ENCODE measurements around the gene FBXO5.
A peak's percentile ranks its signal among the peaks of the same experiment; 100 is the strongest.

The FBXO5 gene

DNA sequence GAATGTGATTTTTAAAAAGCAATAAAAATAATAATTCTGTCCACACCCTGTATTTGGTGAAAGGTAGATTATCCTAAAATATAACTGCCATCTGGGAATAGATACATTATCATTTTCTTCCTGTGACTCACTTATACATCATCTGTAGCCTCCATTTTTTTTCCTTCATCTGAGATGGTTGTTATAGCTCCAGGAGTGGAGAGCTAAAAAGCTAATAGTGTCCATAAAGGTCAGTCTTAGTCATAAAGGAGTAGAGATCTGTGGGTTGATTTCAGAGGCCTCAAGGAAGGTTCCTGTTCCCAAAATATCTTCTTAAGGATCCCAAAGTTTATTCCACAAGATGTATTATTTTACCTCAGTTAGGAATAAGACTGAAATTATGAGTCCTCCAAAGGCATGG is 41.1 kb downstream of the FBXO5 start:
- no peak for ATAC-seq
- TF ChIP-seq GLIS3 (CRISPR knock-in tag; IDR thresholded peaks at IDR 0.05) (no peak), TCF4 (CRISPR knock-in tag; IDR thresholded peaks at IDR 0.05; ENCODE audit: borderline replicate concordance) (no peak), ZNF565 (CRISPR knock-in tag; conservative IDR thresholded peaks at IDR 0.05; ENCODE audit: low read depth) (no peak), OSR1 (CRISPR knock-in tag; IDR thresholded peaks at IDR 0.05) (no peak), PPARA (CRISPR knock-in tag; IDR thresholded peaks at IDR 0.05; ENCODE audit: borderline replicate concordance) (no peak), RARB (CRISPR knock-in tag; IDR thresholded peaks at IDR 0.05) (no peak), ZC3H10 (CRISPR knock-in tag; IDR thresholded peaks at IDR 0.05) (no peak), SNAI2 (CRISPR knock-in tag; IDR thresholded peaks at IDR 0.05) (no peak), ZNF8 (CRISPR knock-in tag; IDR thresholded peaks at IDR 0.05) (no peak)
- TF ChIP-seq, protein P1, sequence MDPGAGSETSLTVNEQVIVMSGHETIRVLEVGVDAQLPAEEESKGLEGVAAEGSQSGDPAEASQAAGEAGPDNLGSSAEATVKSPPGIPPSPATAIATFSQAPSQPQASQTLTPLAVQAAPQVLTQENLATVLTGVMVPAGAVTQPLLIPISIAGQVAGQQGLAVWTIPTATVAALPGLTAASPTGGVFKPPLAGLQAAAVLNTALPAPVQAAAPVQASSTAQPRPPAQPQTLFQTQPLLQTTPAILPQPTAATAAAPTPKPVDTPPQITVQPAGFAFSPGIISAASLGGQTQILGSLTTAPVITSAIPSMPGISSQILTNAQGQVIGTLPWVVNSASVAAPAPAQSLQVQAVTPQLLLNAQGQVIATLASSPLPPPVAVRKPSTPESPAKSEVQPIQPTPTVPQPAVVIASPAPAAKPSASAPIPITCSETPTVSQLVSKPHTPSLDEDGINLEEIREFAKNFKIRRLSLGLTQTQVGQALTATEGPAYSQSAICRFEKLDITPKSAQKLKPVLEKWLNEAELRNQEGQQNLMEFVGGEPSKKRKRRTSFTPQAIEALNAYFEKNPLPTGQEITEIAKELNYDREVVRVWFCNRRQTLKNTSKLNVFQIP (CRISPR knock-in tag; IDR thresholded peaks at IDR 0.05; ENCODE audit: borderline replicate concordance, low read depth), result no peak
- TF ChIP-seq, protein P2, sequence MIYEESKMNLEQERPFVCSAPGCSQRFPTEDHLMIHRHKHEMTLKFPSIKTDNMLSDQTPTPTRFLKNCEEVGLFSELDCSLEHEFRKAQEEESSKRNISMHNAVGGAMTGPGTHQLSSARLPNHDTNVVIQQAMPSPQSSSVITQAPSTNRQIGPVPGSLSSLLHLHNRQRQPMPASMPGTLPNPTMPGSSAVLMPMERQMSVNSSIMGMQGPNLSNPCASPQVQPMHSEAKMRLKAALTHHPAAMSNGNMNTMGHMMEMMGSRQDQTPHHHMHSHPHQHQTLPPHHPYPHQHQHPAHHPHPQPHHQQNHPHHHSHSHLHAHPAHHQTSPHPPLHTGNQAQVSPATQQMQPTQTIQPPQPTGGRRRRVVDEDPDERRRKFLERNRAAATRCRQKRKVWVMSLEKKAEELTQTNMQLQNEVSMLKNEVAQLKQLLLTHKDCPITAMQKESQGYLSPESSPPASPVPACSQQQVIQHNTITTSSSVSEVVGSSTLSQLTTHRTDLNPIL (CRISPR knock-in tag; IDR thresholded peaks at IDR 0.05; ENCODE audit: low read depth), result no peak

DNA sequence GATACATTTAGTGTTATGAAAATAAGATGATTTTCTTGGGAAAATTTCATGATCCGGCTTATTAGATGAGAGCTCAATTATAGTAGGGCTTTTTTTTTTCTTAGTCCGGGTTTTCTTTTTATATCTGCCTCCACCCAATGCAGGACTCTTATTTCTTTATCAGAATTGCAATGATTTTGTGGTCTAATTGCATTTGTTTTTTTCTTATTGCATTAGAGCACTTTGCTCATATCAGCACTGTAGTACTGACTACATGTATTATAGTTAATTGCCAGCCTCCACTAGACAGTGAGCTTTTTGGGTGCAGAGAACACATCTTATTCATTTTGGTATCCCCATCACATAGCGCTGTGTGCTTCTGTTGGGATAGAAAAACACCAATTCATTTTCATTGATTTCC is 50.0 kb downstream of the FBXO5 start:
- no peak for ATAC-seq

GRCh38 chr6:152922706-152923105 is 60.1 kb downstream of the FBXO5 start:
- no peak for ATAC-seq
- TF ChIP-seq ZNF70 (CRISPR knock-in tag; IDR thresholded peaks at IDR 0.05) (no peak), ESRRG (CRISPR knock-in tag; IDR thresholded peaks at IDR 0.05) (no peak), TCF4 (CRISPR knock-in tag; IDR thresholded peaks at IDR 0.05; ENCODE audit: borderline replicate concordance) (no peak), CSRNP3 (CRISPR knock-in tag; IDR thresholded peaks at IDR 0.05) (no peak), TOX (CRISPR knock-in tag; IDR thresholded peaks at IDR 0.05; ENCODE audit: borderline replicate concordance) (no peak), ZFP3 (CRISPR knock-in tag; IDR thresholded peaks at IDR 0.05) (no peak), ZNF8 (CRISPR knock-in tag; IDR thresholded peaks at IDR 0.05) (no peak), ZNF565 (CRISPR knock-in tag; conservative IDR thresholded peaks at IDR 0.05; ENCODE audit: low read depth) (no peak), CSDC2 (CRISPR knock-in tag; IDR thresholded peaks at IDR 0.05) (no peak), OSR1 (CRISPR knock-in tag; IDR thresholded peaks at IDR 0.05) (no peak)
- TF ChIP-seq, protein P3, sequence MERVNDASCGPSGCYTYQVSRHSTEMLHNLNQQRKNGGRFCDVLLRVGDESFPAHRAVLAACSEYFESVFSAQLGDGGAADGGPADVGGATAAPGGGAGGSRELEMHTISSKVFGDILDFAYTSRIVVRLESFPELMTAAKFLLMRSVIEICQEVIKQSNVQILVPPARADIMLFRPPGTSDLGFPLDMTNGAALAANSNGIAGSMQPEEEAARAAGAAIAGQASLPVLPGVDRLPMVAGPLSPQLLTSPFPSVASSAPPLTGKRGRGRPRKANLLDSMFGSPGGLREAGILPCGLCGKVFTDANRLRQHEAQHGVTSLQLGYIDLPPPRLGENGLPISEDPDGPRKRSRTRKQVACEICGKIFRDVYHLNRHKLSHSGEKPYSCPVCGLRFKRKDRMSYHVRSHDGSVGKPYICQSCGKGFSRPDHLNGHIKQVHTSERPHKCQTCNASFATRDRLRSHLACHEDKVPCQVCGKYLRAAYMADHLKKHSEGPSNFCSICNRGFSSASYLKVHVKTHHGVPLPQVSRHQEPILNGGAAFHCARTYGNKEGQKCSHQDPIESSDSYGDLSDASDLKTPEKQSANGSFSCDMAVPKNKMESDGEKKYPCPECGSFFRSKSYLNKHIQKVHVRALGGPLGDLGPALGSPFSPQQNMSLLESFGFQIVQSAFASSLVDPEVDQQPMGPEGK (CRISPR knock-in tag; IDR thresholded peaks at IDR 0.05; ENCODE audit: borderline replicate concordance), result no peak
- TF ChIP-seq, protein P4, sequence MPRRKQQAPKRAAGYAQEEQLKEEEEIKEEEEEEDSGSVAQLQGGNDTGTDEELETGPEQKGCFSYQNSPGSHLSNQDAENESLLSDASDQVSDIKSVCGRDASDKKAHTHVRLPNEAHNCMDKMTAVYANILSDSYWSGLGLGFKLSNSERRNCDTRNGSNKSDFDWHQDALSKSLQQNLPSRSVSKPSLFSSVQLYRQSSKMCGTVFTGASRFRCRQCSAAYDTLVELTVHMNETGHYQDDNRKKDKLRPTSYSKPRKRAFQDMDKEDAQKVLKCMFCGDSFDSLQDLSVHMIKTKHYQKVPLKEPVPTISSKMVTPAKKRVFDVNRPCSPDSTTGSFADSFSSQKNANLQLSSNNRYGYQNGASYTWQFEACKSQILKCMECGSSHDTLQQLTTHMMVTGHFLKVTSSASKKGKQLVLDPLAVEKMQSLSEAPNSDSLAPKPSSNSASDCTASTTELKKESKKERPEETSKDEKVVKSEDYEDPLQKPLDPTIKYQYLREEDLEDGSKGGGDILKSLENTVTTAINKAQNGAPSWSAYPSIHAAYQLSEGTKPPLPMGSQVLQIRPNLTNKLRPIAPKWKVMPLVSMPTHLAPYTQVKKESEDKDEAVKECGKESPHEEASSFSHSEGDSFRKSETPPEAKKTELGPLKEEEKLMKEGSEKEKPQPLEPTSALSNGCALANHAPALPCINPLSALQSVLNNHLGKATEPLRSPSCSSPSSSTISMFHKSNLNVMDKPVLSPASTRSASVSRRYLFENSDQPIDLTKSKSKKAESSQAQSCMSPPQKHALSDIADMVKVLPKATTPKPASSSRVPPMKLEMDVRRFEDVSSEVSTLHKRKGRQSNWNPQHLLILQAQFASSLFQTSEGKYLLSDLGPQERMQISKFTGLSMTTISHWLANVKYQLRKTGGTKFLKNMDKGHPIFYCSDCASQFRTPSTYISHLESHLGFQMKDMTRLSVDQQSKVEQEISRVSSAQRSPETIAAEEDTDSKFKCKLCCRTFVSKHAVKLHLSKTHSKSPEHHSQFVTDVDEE (CRISPR knock-in tag; IDR thresholded peaks at IDR 0.05), result no peak
- TF ChIP-seq, protein P2 (CRISPR knock-in tag; IDR thresholded peaks at IDR 0.05; ENCODE audit: low read depth), result no peak
- TF ChIP-seq, protein P1 (CRISPR knock-in tag; IDR thresholded peaks at IDR 0.05; ENCODE audit: borderline replicate concordance, low read depth), result no peak

More for the DNA sequence above, 50.0 kb downstream of the FBXO5 start:
- TF ChIP-seq ISL1 (CRISPR knock-in tag; IDR thresholded peaks at IDR 0.05), result peak; percentile 74
- TF ChIP-seq BACH2 (CRISPR knock-in tag; IDR thresholded peaks at IDR 0.05; ENCODE audit: borderline replicate concordance), result no peak
